KOPT-K1 (cell line): ENCODE results near the gene SLC16A14.

Experiments
- H3K27ac ChIP-seq: fragments of 200-600 bp; sonication (generic); 2 replicates; pipeline ENCODE4 v1.5.1; 2016; ENCODE audit warnings: antibody characterized with exemption, mild to moderate bottlenecking, low read depth, low read length; ENCODE audit not compliant: poor library complexity, severe bottlenecking
- H3K36me3 ChIP-seq: fragments of 200-600 bp; sonication (generic); 2 replicates; pipeline ENCODE4 v1.5.1; 2017; ENCODE audit warnings: antibody characterized with exemption, mild to moderate bottlenecking, low read length, moderate library complexity; ENCODE audit not compliant: insufficient read depth
- H3K9me3 ChIP-seq: fragments of 200-600 bp; sonication (generic); 2 replicates; pipeline ENCODE4 v1.5.1; 2017; ENCODE audit warnings: antibody characterized with exemption, low read length, mild to moderate bottlenecking; ENCODE audit not compliant: insufficient read depth, poor library complexity, severe bottlenecking

SLC16A14 gene

GRCh38 chr2:230053753-230054478, 14.8 kb downstream of the SLC16A14 start:
- Histone ChIP-seq H3K9me3 (no peaks in the 10 kb centered on the region), H3K27ac (no peak overlapping the region), H3K36me3 (no peaks in the 10 kb centered on the region)

GRCh38 chr2:230052299-230052698, 16.4 kb downstream of the SLC16A14 start:
- no peak overlapping the region for H3K27ac ChIP-seq
- H3K36me3 ChIP-seq, result no peaks in the 10 kb centered on the region
- no peaks in the 10 kb centered on the region for H3K9me3 ChIP-seq

- Histone ChIP-seq H3K27ac (no peak overlapping the region), H3K9me3 (no peaks in the 10 kb centered on the region), H3K36me3 (no peaks in the 10 kb centered on the region)
Measured at GRCh38 chr2:230050136-230050535, 18.6 kb downstream of the SLC16A14 start.

GRCh38 chr2:230048010-230048671, 20.6 kb downstream of the SLC16A14 start:
- no peaks in the 10 kb centered on the region for H3K9me3 ChIP-seq
- H3K27ac ChIP-seq, result no peak overlapping the region
- H3K36me3 ChIP-seq, result no peaks in the 10 kb centered on the region

- Histone ChIP-seq H3K9me3 (no peaks in the 10 kb centered on the region), H3K36me3 (no peaks in the 10 kb centered on the region), H3K27ac (no peak overlapping the region)
Measured at GRCh38 chr2:230046491-230046890, 22.2 kb downstream of the SLC16A14 start.

GRCh38 chr2:230043461-230043860, 25.3 kb downstream of the SLC16A14 start:
- H3K9me3 ChIP-seq, result no peaks in the 10 kb centered on the region
- no peaks in the 10 kb centered on the region for H3K36me3 ChIP-seq
- no peak overlapping the region for H3K27ac ChIP-seq

GRCh38 chr2:230043025-230043424, 25.7 kb downstream of the SLC16A14 start:
- Histone ChIP-seq H3K27ac (no peak overlapping the region), H3K9me3 (no peaks in the 10 kb centered on the region)

GRCh38 chr2:230042195-230042594, 26.5 kb downstream of the SLC16A14 start:
- H3K27ac ChIP-seq, result no peak overlapping the region
- no peaks in the 10 kb centered on the region for H3K36me3 ChIP-seq
- H3K9me3 ChIP-seq, result no peaks in the 10 kb centered on the region

More at GRCh38 chr2:230043025-230043424, 25.7 kb downstream of the SLC16A14 start:
- H3K36me3 ChIP-seq, result no peaks in the 10 kb centered on the region

- Histone ChIP-seq H3K27ac (no peak overlapping the region), H3K9me3 (no peaks in the 10 kb centered on the region), H3K36me3 (no peaks in the 10 kb centered on the region)
Measured at GRCh38 chr2:230023313-230023712, 45.4 kb downstream of the SLC16A14 start.

- H3K36me3 ChIP-seq, result no peaks in the 10 kb centered on the region
- H3K27ac ChIP-seq, result no peak overlapping the region
- H3K9me3 ChIP-seq, result no peaks in the 10 kb centered on the region
Measured at GRCh38 chr2:230019742-230020141, 49.0 kb downstream of the SLC16A14 start.

- Histone ChIP-seq H3K27ac (no peak overlapping the region), H3K9me3 (no peaks in the 10 kb centered on the region), H3K36me3 (no peaks in the 10 kb centered on the region)
Measured at GRCh38 chr2:230018153-230018552, 50.6 kb downstream of the SLC16A14 start.

GRCh38 chr2:230016844-230017243, 51.9 kb downstream of the SLC16A14 start:
- H3K27ac ChIP-seq, result no peak overlapping the region
- no peaks in the 10 kb centered on the region for H3K36me3 ChIP-seq
- no peaks in the 10 kb centered on the region for H3K9me3 ChIP-seq

- Histone ChIP-seq H3K27ac (no peak overlapping the region), H3K36me3 (no peaks in the 10 kb centered on the region), H3K9me3 (no peaks in the 10 kb centered on the region)
Measured at GRCh38 chr2:230012267-230012884, 56.3 kb downstream of the SLC16A14 start.

GRCh38 chr2:230011617-230012016, 57.1 kb downstream of the SLC16A14 start:
- no peaks in the 10 kb centered on the region for H3K36me3 ChIP-seq
- H3K27ac ChIP-seq, result no peak overlapping the region
- no peaks in the 10 kb centered on the region for H3K9me3 ChIP-seq

GRCh38 chr2:230010501-230010900, 58.2 kb downstream of the SLC16A14 start:
- Histone ChIP-seq H3K27ac (no peak overlapping the region), H3K36me3 (no peaks in the 10 kb centered on the region), H3K9me3 (no peaks in the 10 kb centered on the region)
